AG08395 (cell line): ENCODE data around the gene LRRC28.

Source experiments
- DNase-seq: peaks from one replicate; pipeline ENCODE4 v3.0.0; 2012; ENCODE audit warnings: mixed read lengths, low spot score

Gene LRRC28

DNA sequence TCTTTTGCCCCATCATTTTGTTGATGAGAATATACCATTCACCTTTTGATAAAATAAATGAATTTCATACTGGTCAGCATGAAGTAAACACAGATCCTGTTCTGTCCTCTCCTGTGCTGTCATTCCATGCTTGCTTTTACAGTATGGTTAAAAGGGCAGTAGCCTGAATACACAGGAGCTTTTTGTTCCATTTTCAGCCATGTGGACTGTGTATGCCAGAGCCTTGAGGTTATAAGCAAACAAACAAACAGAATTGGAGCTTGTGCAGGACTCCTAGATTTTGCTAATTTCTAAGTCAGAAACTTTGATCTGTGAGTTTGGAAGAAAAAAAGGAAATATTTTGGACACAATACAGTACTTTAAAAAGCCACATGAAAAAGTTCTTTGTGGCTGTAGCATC lies 91.9 kb downstream of the LRRC28 start:
- no peak for DNase-seq

DNA sequence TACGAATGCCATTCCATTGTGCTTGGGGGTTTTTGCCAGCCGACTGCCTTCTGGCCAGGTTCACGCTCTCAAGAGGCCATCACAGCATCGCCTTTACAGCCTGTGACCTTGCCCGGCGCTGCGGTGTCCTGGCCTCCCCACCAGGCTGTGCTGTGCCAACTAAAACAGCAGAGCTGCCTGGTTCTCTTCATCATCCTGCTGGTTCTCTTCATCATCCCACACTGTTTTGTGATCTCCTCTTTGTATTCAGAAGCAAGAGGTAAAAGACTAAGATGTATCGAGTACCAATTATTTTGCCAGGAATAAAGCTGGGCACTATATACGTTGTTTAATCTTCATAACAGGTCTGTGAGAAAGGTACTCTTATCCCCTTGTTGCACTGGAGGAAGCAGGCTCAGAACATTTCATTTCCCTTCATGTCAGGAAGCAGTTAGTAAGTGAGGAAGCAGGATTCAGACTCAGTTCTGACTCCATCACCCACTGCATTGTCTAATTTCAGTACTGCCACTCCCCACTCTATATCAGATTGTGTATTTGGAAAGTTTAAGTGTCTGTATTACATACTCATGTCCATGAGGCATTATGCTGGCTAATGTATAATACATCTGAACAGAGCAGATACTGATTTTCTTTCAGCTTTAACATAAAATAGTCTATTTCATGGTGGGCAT lies 92.7 kb downstream of the LRRC28 start:
- no peak for DNase-seq

DNA sequence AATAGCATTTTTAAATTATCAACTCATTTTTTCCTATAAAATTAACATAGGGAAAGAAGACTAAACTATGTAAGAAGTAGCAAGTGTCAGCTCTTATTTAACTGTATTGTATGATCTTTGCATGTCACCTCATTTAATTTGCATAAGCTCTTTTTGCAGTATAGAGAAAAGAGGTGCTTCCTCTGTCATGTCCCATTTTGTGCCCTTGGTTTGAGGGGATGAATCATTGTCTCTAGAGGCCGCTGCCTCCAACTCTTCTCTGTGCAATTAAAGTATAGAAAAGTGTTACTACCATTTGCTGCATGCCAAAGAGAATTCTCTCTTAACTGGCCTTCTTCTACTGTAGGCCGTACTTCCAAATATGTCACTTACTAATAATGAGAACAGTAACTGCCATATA lies 93.4 kb downstream of the LRRC28 start:
- DNase-seq, result no peak

DNA sequence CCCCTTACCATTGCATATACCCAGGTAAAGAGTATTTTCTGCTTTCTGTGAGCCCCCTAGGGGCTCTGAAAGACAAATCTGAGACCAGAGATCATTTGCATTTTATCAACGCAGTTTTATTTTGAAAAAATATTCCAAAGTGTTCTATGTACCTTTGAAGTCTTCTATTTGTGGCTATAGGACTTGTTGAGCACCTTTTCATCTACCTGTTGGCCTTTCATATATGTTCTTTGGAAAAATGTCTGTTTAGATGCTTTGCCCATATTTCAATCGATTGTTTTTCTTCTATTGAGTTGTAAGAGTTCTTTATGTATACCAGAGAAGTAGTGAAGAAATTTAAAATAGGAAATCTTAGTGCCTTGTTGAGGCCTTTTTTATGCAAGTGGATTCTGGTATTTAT lies 94.0 kb downstream of the LRRC28 start:
- DNase-seq, result no peak

DNA sequence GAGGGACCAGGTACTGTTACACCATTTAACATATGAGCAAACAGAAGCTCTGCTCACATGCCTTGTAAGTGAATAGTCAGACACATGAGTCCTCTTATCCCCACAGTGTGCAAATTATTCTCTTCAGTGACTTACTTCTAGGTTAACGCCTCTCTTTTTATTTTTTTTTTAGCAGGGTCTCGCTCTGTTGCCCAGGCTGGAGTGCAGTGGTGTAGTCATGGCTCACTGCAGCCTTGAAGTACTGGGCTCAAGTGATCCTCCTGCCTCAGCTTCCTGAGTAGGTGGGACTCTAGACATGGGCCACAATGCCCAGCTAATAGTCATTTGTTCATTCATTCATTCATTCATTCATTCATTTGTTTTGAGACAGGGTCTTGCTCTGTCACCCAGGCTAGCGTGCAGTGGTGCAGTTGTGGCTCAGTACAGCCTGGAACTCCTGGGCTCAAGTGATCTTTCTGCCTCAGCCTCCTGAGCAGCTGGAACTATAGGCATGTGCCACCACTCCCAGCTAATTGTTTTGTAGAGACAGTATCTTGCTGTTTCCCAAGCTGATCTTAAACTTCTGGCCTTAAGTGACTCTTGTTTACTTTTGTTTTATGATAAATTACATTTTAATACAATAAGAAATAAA lies 94.7 kb downstream of the LRRC28 start:
- DNase-seq, result no peak

DNA sequence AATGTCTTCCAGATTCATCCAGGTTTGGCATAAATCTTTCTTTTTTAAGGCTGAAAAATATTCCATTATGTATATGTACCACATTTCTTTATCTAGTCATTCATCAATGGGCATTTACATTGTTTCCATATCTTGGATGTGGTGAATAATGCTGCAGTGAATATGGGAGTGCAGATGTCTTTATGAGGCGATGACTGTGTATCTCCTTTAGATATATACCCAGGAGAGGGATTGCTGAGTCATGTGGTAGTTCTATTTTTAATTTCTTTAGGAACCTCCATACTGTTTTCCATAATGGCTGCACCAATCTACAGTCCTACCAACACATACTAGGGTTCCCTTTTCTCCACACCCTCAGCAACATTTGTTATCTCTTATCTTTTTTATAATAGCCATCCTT lies 96.3 kb downstream of the LRRC28 start:
- DNase-seq, result no peak

DNA sequence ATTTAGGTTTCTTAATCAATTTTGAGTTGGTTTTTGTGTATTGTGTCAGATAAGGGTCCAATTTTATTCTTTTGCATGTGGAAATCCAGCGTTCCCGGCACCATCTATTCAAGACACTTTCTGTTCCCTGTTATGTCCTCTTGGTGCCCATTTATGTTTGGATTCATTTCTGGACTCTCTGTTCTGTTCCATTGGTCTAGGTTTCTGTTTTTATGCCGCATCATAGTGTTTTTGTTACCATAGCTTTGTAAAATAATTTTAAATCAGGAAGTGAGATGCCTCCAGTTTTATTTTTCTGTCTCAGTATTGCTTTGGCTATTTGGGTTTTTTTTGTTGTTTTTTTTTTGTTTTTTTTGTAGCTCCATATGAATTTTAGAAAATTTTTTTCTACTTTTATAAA lies 97.1 kb downstream of the LRRC28 start:
- DNase-seq, result no peak

DNA sequence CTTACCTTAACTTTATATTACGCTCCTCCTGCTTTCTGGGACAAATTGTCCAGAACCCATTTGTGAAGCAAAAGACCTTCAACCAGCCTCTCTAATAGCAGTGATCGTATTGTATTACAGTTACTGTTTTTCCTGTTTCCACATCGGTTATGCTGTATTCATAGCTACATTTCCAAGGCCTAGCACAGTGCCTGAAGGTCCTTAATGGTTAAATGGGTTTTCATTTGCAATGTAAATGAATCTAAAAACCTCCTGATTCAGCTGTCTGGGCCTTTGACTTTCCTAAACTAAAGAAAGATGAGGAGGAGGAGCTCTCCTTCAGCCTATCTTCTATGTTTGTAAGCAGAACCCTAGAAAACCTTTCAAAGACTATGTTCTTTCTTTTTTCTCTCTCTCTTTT lies 99.1 kb downstream of the LRRC28 start:
- DNase-seq, result no peak

DNA sequence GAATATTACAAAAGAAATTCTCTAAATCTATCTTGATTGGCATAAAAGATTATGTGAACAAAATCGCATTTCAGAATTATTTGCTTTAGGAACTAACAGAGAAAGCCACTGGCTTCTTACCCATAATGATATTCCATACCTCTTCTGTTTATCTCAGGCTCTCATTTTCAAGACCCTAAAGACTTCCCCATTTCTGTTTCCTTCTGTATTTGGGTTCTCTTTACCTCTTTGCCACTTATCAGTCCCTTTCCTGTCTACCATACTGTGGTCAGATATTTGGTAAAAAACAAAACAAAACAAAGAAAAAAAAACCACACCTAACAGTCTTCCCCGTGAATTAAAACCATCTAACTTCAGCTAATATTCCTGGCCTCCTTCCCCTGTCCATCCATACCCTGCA lies 108.5 kb downstream of the LRRC28 start:
- no peak for DNase-seq

DNA sequence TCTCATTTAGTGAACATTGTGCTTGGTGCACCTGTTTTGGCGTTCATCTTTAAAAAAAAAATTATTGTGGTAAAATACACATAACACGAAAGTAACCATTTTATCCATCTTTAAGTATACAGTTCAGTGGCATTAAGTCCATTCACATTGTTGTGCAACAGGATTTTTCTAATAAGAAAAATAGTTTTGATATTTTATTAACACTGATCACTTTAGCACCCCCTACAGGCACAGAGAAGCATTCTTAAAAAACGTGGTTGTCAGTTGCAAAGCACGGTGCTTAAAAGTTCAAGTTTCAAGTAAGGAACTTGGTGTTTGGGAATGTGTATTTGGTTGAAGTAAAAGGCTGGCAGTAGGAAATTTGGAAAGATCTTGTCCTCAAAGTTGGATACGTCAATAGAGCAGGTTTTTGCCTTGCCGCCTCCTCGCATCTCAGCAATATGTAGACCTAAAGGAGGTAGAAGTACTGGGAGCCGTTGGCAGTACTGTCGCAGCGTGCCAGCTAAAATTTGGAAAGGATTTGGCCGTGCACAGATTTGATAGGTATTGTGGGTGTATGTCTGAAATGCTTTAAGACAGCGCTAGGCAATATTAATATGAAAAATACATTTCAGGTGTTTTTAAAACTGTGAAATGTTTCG lies 110.4 kb downstream of the LRRC28 start:
- peak; percentile 21 for DNase-seq

DNA sequence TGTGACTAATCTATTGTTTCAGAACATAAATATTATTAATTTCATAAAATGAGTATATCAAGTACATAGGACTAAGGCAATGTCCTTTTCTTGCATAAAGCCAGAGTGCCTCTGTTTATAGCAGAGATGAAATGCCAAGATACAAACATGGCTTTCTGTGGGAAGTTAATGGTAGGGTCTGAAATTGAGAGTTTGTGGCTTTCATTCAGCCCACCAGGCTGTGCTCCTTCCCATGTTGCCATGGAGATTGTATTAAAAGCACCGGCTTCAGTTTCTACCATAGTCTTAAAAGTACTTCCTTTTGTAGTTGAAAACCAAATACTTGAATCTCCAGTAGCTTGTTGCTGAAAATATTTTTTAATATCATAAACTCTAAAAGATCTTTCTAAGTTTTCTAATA lies 114.0 kb downstream of the LRRC28 start:
- no peak for DNase-seq

DNA sequence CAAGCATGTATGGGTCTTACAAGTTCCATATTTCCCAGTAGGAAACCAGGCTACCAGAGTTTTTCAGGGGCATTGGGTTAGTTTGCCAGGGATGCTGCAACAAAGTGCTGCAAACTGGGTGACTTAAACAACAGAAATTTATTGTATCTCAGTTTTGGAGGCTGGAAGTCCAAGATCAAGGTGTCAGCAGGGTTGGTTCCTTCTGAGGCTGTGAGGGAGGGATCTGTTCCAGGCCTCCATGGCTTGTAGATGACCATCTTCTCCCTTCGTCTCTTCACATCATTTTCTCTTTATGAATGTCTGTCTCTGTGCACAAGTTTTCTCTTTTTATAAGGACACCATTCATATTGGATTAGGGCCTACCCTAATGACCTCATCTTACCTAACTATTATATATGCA lies 114.7 kb downstream of the LRRC28 start:
- no peak for DNase-seq

DNA sequence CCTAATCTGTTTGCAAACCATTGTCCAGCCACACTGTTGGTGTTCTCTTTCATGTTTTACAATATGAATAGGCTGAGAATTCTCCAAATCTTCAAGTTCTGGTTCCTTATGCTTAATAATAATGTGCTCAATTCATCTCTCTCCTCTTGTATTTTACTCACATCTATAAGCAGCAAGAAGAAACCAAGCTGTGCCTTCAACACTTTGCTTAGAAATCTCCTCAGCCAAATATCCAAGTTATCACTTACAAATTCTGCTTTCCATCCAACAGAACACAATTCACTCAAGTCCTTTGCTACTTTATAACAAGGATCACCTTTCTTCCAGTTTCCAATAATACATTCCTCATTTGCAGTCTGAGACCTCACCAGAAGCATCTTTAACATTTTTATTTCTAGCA lies 117.5 kb downstream of the LRRC28 start:
- DNase-seq, result no peak

DNA sequence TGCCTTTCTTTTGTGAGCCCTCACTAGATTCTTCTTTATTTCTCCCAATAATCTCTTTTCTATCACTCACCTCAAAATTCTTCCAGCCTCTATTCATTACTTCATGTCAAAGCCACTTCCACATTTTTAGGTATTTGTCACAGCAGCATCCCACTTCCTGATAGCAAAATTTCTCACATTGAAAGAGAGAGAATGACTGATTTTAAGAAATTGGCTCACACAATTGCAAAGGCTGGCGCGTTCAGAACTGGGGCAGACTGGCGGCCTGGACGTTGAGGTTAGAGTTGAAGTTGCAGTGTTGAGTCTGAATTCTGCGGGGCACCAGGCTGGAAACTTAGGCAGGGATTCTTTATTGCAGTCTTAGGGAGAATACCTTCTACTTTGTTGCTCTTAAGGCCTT lies 117.9 kb downstream of the LRRC28 start:
- DNase-seq, result no peak

DNA sequence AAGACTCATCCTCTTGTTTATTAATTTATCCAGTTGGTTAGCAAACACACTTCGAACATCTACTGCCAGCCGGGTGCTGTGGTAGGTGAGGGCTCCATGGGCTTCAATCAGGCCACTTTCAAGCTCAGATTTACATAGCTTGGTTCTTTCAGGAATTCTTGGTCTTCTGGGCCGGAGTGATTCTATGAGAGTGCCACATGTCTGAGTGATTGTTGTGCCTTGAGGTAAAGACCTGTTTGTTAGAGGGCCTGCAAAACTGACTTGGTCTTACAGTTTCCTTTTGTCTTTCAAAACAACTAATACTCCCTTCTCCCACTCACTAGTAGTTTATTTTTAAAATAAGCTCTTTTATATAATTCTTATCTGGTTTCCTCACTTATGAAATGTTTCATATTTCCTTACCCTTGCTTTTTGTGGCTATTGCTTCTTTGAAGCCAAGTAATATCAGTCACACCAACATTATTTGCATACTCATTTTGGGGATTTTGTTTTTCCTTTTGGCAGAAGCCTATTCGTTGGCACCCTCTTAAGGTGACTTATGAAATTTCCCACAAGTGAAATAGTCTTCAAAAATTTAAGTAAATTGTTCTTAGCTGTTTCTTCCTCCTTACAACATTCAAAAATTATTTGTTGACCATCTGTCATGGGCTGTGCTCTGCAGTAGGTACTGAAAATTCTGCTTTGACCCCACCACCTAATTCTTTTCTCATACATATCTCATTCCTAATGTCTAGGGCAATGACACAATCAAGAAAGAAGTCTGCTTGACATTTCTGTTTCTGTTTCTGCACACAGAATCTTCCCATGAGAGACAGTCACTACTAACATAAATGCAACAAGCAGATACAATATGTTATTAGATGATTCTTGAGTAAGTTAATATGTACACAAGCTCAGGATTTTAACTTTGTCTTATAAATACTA lies 120.2 kb downstream of the LRRC28 start:
- peak; percentile 16 for DNase-seq

DNA sequence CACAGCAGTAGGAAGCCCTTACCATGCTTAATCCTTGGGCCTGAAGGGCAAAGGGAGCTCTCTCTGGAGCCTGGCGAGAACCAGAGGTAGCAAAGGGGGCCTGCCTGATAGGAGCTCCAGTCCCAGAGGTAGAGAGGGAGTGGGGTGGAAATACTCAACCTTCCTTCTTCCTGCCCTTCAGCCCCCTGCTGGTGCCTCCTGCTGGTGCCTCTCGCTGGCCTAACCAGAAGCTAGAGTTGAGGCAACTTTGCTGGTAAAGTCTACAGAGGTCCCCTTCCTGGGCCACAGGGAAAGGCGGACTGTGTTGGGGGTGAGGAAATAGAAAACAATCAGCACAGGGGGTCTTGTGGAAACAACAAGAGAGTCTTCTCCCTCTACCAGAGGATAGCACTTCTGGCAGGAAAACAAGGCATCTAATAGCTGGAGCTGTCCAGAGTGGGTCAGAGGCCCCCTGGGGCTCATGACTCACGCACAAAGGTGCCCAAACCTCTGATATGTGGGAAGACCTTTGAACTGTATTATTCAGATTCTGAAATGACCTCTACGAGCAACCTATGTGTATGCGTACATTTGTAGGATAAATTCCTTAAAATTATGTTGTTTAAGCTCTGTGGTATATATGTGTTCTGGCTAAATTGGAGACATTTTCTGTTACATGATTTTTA lies 133.9 kb downstream of the LRRC28 start:
- DNase-seq, result no peak

DNA sequence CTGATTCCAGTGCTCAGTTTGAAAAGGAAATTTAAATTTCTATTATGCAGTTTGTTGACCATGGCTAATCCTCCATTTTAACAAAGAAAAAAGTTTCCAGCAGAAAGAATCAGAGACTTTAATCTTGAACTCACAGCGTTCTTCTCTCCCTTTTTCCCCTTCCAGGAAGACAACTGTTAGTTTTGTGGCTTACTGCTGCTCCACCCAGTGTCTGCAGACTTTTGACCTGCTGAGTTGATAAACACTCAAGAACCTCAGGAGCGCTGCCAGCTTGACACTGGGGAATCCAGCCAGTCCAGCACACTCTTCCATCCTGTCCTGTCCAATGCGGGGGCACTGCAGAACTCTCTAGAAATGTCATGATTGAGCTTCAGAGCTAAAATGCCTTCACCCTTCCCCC lies 134.6 kb downstream of the LRRC28 start:
- DNase-seq, result peak; percentile 63

DNA sequence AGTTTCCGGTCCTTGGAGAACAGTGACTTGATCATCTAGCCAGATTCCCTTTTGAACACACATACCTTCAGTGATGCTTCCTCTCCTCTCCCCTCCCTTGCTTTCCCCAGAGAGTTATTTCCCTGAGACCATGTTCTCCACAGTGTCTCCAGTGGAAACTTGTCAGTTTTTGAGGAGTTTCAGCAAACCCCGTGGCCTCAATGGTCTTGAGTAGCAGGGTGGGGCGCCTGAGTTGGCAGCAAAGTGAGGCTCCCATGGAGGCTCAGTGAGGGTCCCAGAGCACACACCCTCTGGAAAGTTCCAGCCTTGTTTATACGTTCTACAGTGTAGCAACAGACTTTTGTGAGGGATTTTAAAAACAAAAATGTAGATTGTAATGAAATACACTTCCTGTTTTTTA lies 135.1 kb downstream of the LRRC28 start:
- no peak for DNase-seq

DNA sequence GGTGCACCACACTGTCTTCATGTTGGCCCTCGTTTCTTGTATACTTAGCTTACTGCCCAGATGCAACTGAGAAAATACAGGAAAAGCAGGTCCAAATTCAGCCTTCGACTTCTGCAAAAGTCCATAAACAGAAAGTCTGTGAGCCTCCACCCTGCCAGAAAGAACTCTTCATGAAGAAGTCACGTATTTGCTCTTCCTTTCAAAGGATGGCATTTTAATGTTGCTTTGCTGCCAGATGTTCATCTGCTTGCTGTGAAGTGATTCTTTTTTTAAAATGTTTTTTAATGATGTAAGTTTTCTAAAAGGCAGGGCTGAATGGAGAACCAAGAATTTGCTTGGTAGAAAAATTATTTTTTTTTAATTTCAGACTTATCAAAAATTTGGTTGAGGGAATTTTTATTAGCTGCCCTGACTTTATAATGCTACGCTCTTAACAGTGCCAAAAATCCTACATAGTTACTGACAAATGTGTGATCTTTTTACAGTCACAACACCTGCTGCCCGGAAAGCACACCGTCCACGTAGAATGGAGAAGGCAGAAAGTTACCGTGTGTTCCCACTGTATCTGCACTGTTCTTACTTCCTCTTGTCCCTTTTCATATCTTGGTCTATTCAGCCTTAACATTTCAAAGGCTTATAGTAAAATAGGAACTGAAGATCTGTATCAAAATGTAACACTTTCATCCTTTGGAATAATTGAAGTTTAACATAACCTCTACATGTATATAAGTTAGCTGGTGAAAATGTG lies 136.3 kb downstream of the LRRC28 start:
- no peak for DNase-seq

DNA sequence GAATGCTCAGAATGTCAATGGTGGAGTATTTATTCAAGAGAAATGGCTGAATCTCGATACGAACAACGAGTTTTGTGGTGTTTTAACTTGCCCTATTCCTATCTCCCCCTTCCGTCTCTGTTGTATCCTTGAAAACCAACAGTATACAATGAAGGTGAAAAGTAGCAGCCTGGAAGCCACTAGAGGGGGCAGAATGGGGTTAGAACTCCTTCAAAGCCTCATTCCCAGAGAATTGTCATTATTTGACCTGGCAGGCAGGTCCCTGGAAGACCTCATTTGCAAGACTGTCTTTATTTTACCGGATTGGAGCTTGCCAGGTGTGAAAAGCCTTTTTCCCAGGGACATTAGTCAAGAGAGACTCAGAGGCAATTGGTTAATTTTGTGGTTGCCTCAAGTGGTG lies 139.4 kb downstream of the LRRC28 start:
- DNase-seq, result no peak

DNA sequence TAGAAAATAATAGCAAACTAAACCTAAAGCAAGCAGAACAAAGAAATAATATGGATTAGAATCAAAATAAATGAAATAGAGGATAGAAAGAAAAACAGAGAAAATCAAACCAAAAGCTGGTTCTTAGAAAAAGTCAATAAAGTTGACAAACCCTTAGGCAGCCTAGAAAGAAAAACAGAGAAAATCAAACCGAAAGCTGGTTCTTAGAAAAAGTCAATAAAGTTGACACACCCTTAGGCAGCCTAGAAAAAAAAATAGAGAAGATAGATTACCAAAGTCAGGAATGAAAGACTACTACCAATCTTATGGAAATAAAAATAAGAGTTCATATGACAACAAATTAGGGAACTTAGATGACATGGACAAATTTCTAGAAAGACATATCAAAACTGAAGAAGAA lies 142.4 kb downstream of the LRRC28 start:
- no peak for DNase-seq
